ENCODE measurements around the gene GABRR3.

GABRR3 gene

GRCh38 chr3:97967966-97968365 is 67.1 kb downstream of the GABRR3 start:
- Histone ChIP-seq H3K4me1 (ENCODE audit: control insufficient read depth, low read depth, low read length) (no peaks in the 10 kb centered on the region), H2AK5ac (ENCODE audit: low read length) (no peak overlapping the region), H3K9ac (ENCODE audit: low read length) (no peak overlapping the region), H3K4me2 (ENCODE audit: low read length) (no peak overlapping the region), H3K56ac (ENCODE audit: low read length) (no peak overlapping the region), H3K27ac (ENCODE audit: low read depth, low read length) (no peak overlapping the region), H3K79me1 (ENCODE audit: low read length) (peaks cover 4% of the 10 kb centered on the region), H3K79me2 (ENCODE audit: control insufficient read depth, insufficient read depth, low read length) (peaks cover 2% of the 10 kb centered on the region), H3K4me3 (ENCODE audit: low read length) (no peak overlapping the region), H4K8ac (ENCODE audit: low read depth, low read length) (no peak overlapping the region), H2BK120ac (ENCODE audit: low read depth, low read length) (no peak overlapping the region), H3K23ac (ENCODE audit: low read length) (no peak overlapping the region), H2BK15ac (replicated peaks; ENCODE audit: low read depth) (no peak overlapping the region), H3K4ac (ENCODE audit: low read depth, low read length) (no peak overlapping the region), H4K5ac (ENCODE audit: low read length) (no peak overlapping the region), H3K36me3 (ENCODE audit: control insufficient read depth, insufficient read depth, low read length) (no peaks in the 10 kb centered on the region), H3K18ac (ENCODE audit: low read length) (no peak overlapping the region), H2BK5ac (ENCODE audit: low read length) (no peak overlapping the region), H3K27me3 (ENCODE audit: insufficient read depth, low read length, poor library complexity) (no peaks in the 10 kb centered on the region)
- DNase-seq, result peak; percentile 16
- no CpG with 5 or more reads among the region's 8 CpGs for WGBS (ENCODE audit: extremely low coverage, insufficient coverage, low lambda C conversion rate)

- no peak overlapping the region for H3K4ac ChIP-seq (ENCODE audit: low read depth, low read length)
- no peak overlapping the region for H3K27ac ChIP-seq (ENCODE audit: low read depth, low read length)
- no peak overlapping the region for H2BK15ac ChIP-seq (replicated peaks; ENCODE audit: low read depth)
- no peak overlapping the region for H2AK5ac ChIP-seq (ENCODE audit: low read length)
- H3K56ac ChIP-seq (ENCODE audit: low read length), result no peak overlapping the region
- H2BK120ac ChIP-seq (ENCODE audit: low read depth, low read length), result no peak overlapping the region
- H3K18ac ChIP-seq (ENCODE audit: low read length), result no peak overlapping the region
- WGBS (ENCODE audit: extremely low coverage, insufficient coverage, low lambda C conversion rate), result no CpG with 5 or more reads among the region's 8 CpGs
- peaks cover 2% of the 10 kb centered on the region for H3K79me2 ChIP-seq (ENCODE audit: control insufficient read depth, insufficient read depth, low read length)
- H3K36me3 ChIP-seq (ENCODE audit: control insufficient read depth, insufficient read depth, low read length), result no peaks in the 10 kb centered on the region
- H4K5ac ChIP-seq (ENCODE audit: low read length), result no peak overlapping the region
- no peaks in the 10 kb centered on the region for H3K27me3 ChIP-seq (ENCODE audit: insufficient read depth, low read length, poor library complexity)
- H3K4me1 ChIP-seq (ENCODE audit: control insufficient read depth, low read depth, low read length), result no peaks in the 10 kb centered on the region
- H3K4me3 ChIP-seq (ENCODE audit: low read length), result no peak overlapping the region
- no peak overlapping the region for H4K8ac ChIP-seq (ENCODE audit: low read depth, low read length)
- H3K9ac ChIP-seq (ENCODE audit: low read length), result no peak overlapping the region
- no peak overlapping the region for H3K23ac ChIP-seq (ENCODE audit: low read length)
- no peak overlapping the region for H3K4me2 ChIP-seq (ENCODE audit: low read length)
- H2BK5ac ChIP-seq (ENCODE audit: low read length), result no peak overlapping the region
- no peak for DNase-seq
- H3K79me1 ChIP-seq (ENCODE audit: low read length), result peaks cover 3% of the 10 kb centered on the region
Measured at GRCh38 chr3:97960993-97961766, 73.9 kb downstream of the GABRR3 start.

- H3K27me3 ChIP-seq (ENCODE audit: insufficient read depth, low read length, poor library complexity), result no peaks in the 10 kb centered on the region
- H3K79me2 ChIP-seq (ENCODE audit: control insufficient read depth, insufficient read depth, low read length), result peaks cover 2% of the 10 kb centered on the region
- no peak overlapping the region for H3K27ac ChIP-seq (ENCODE audit: low read depth, low read length)
- H2BK5ac ChIP-seq (ENCODE audit: low read length), result no peak overlapping the region
- H3K4me3 ChIP-seq (ENCODE audit: low read length), result no peak overlapping the region
- no peak overlapping the region for H2BK15ac ChIP-seq (replicated peaks; ENCODE audit: low read depth)
- H4K5ac ChIP-seq (ENCODE audit: low read length), result no peak overlapping the region
- H3K23ac ChIP-seq (ENCODE audit: low read length), result no peak overlapping the region
- H3K4ac ChIP-seq (ENCODE audit: low read depth, low read length), result no peak overlapping the region
- H3K18ac ChIP-seq (ENCODE audit: low read length), result no peak overlapping the region
- no peak overlapping the region for H2BK120ac ChIP-seq (ENCODE audit: low read depth, low read length)
- no CpG with 5 or more reads among the region's 5 CpGs for WGBS (ENCODE audit: extremely low coverage, insufficient coverage, low lambda C conversion rate)
- no peak overlapping the region for H3K4me2 ChIP-seq (ENCODE audit: low read length)
- H2AK5ac ChIP-seq (ENCODE audit: low read length), result no peak overlapping the region
- H4K8ac ChIP-seq (ENCODE audit: low read depth, low read length), result no peak overlapping the region
- H3K9ac ChIP-seq (ENCODE audit: low read length), result no peak overlapping the region
- H3K79me1 ChIP-seq (ENCODE audit: low read length), result peaks cover 3% of the 10 kb centered on the region
- H3K56ac ChIP-seq (ENCODE audit: low read length), result no peak overlapping the region
- no peaks in the 10 kb centered on the region for H3K36me3 ChIP-seq (ENCODE audit: control insufficient read depth, insufficient read depth, low read length)
- no peak for DNase-seq
- no peaks in the 10 kb centered on the region for H3K4me1 ChIP-seq (ENCODE audit: control insufficient read depth, low read depth, low read length)
Measured at GRCh38 chr3:97960551-97960950, 74.6 kb downstream of the GABRR3 start.

- H2BK120ac ChIP-seq (ENCODE audit: low read depth, low read length), result no peak overlapping the region
- H3K4me1 ChIP-seq (ENCODE audit: control insufficient read depth, low read depth, low read length), result no peaks in the 10 kb centered on the region
- H3K27me3 ChIP-seq (ENCODE audit: insufficient read depth, low read length, poor library complexity), result no peaks in the 10 kb centered on the region
- no CpG with 5 or more reads among the region's 5 CpGs for WGBS (ENCODE audit: extremely low coverage, insufficient coverage, low lambda C conversion rate)
- H4K5ac ChIP-seq (ENCODE audit: low read length), result no peak overlapping the region
- no peak overlapping the region for H3K4ac ChIP-seq (ENCODE audit: low read depth, low read length)
- H3K56ac ChIP-seq (ENCODE audit: low read length), result no peak overlapping the region
- H2BK15ac ChIP-seq (replicated peaks; ENCODE audit: low read depth), result no peak overlapping the region
- H3K79me1 ChIP-seq (ENCODE audit: low read length), result peaks cover 3% of the 10 kb centered on the region
- H3K79me2 ChIP-seq (ENCODE audit: control insufficient read depth, insufficient read depth, low read length), result no peaks in the 10 kb centered on the region
- H3K4me2 ChIP-seq (ENCODE audit: low read length), result no peak overlapping the region
- H2AK5ac ChIP-seq (ENCODE audit: low read length), result no peak overlapping the region
- H2BK5ac ChIP-seq (ENCODE audit: low read length), result no peak overlapping the region
- no peak for DNase-seq
- H3K23ac ChIP-seq (ENCODE audit: low read length), result no peak overlapping the region
- H3K36me3 ChIP-seq (ENCODE audit: control insufficient read depth, insufficient read depth, low read length), result no peaks in the 10 kb centered on the region
- H3K9ac ChIP-seq (ENCODE audit: low read length), result no peak overlapping the region
- H3K18ac ChIP-seq (ENCODE audit: low read length), result no peak overlapping the region
- H3K4me3 ChIP-seq (ENCODE audit: low read length), result no peak overlapping the region
- H4K8ac ChIP-seq (ENCODE audit: low read depth, low read length), result no peak overlapping the region
- H3K27ac ChIP-seq (ENCODE audit: low read depth, low read length), result no peak overlapping the region
Measured at GRCh38 chr3:97959872-97960271, 75.2 kb downstream of the GABRR3 start.

GRCh38 chr3:97958796-97959195 is 76.3 kb downstream of the GABRR3 start:
- no peak overlapping the region for H3K9ac ChIP-seq (ENCODE audit: low read length)
- no peak overlapping the region for H3K18ac ChIP-seq (ENCODE audit: low read length)
- no peak overlapping the region for H2BK15ac ChIP-seq (replicated peaks; ENCODE audit: low read depth)
- H3K4ac ChIP-seq (ENCODE audit: low read depth, low read length), result no peak overlapping the region
- no peak overlapping the region for H2AK5ac ChIP-seq (ENCODE audit: low read length)
- no peak overlapping the region for H2BK5ac ChIP-seq (ENCODE audit: low read length)
- peaks cover 3% of the 10 kb centered on the region for H3K36me3 ChIP-seq (ENCODE audit: control insufficient read depth, insufficient read depth, low read length)
- H3K79me2 ChIP-seq (ENCODE audit: control insufficient read depth, insufficient read depth, low read length), result no peaks in the 10 kb centered on the region
- no peak overlapping the region for H2BK120ac ChIP-seq (ENCODE audit: low read depth, low read length)
- H4K5ac ChIP-seq (ENCODE audit: low read length), result no peak overlapping the region
- H3K4me2 ChIP-seq (ENCODE audit: low read length), result no peak overlapping the region
- no CpG with 5 or more reads among the region's 9 CpGs for WGBS (ENCODE audit: extremely low coverage, insufficient coverage, low lambda C conversion rate)
- no peak overlapping the region for H3K4me3 ChIP-seq (ENCODE audit: low read length)
- no peak for DNase-seq
- H3K27me3 ChIP-seq (ENCODE audit: insufficient read depth, low read length, poor library complexity), result no peaks in the 10 kb centered on the region
- peaks cover 2% of the 10 kb centered on the region for H3K79me1 ChIP-seq (ENCODE audit: low read length)
- H4K8ac ChIP-seq (ENCODE audit: low read depth, low read length), result no peak overlapping the region
- H3K4me1 ChIP-seq (ENCODE audit: control insufficient read depth, low read depth, low read length), result no peaks in the 10 kb centered on the region
- H3K27ac ChIP-seq (ENCODE audit: low read depth, low read length), result no peak overlapping the region
- no peak overlapping the region for H3K23ac ChIP-seq (ENCODE audit: low read length)
- H3K56ac ChIP-seq (ENCODE audit: low read length), result no peak overlapping the region

GRCh38 chr3:97958396-97958795 is 76.7 kb downstream of the GABRR3 start:
- H3K36me3 ChIP-seq (ENCODE audit: control insufficient read depth, insufficient read depth, low read length), result peaks cover 3% of the 10 kb centered on the region

More at GRCh38 chr3:97958396-97958795, 76.7 kb downstream of the GABRR3 start:
- Histone ChIP-seq H3K79me1 (ENCODE audit: low read length) (peaks cover 2% of the 10 kb centered on the region), H2BK5ac (ENCODE audit: low read length) (no peak overlapping the region), H3K23ac (ENCODE audit: low read length) (no peak overlapping the region), H4K5ac (ENCODE audit: low read length) (no peak overlapping the region), H3K27me3 (ENCODE audit: insufficient read depth, low read length, poor library complexity) (no peaks in the 10 kb centered on the region), H3K4me3 (ENCODE audit: low read length) (no peak overlapping the region), H3K79me2 (ENCODE audit: control insufficient read depth, insufficient read depth, low read length) (no peaks in the 10 kb centered on the region), H3K18ac (ENCODE audit: low read length) (no peak overlapping the region), H3K9ac (ENCODE audit: low read length) (no peak overlapping the region), H3K4me2 (ENCODE audit: low read length) (no peak overlapping the region), H2AK5ac (ENCODE audit: low read length) (no peak overlapping the region), H3K56ac (ENCODE audit: low read length) (no peak overlapping the region), H4K8ac (ENCODE audit: low read depth, low read length) (no peak overlapping the region), H2BK15ac (replicated peaks; ENCODE audit: low read depth) (no peak overlapping the region), H3K4me1 (ENCODE audit: control insufficient read depth, low read depth, low read length) (no peaks in the 10 kb centered on the region), H3K4ac (ENCODE audit: low read depth, low read length) (no peak overlapping the region), H3K27ac (ENCODE audit: low read depth, low read length) (no peak overlapping the region), H2BK120ac (ENCODE audit: low read depth, low read length) (no peak overlapping the region)
- no peak for DNase-seq
- no CpG with 5 or more reads among the region's 2 CpGs for WGBS (ENCODE audit: extremely low coverage, insufficient coverage, low lambda C conversion rate)

Measured in mesendoderm (in vitro differentiated cells).